IMR-90 (cell line): ENCODE measurements around the gene MAGEF1.

Source experiments
- BHLHE40 ChIP-seq: fragments of 150-350 bp; IDR thresholded peaks from 2 replicates; pipeline ENCODE4 v1.6.1; 2016; ENCODE audit warnings: mild to moderate bottlenecking, low read depth, low read length
- CTCF ChIP-seq: conservative IDR thresholded peaks from 2 replicates; pipeline ENCODE4 v1.5.1; 2012; ENCODE audit warnings: mild to moderate bottlenecking, low read depth, low read length, improper control_type of control experiment
- FOS ChIP-seq: fragments of 150-350 bp; IDR thresholded peaks from 2 replicates; pipeline ENCODE4 v1.6.1; 2016; ENCODE audit warnings: low read depth, low read length
- POLR2A ChIP-seq: IDR thresholded peaks from 2 replicates; pipeline ENCODE4 v1.6.1; 2012; ENCODE audit warnings: mild to moderate bottlenecking, low read depth, low read length
- RAD21 ChIP-seq: IDR thresholded peaks from 2 replicates; pipeline ENCODE4 v1.6.1; 2012; ENCODE audit warnings: low read length, improper control_type of control experiment
- RFX5 ChIP-seq: IDR thresholded peaks from 2 replicates; pipeline ENCODE4 v1.8.0; 2012; ENCODE audit warnings: low read depth, mild to moderate bottlenecking, low read length, moderate library complexity

GRCh38 chr3:184743248-184743647, 31.4 kb upstream of the MAGEF1 start:
- TF ChIP-seq CTCF (no peak), BHLHE40 (no peak), RFX5 (no peak), POLR2A (no peak), FOS (no peak), RAD21 (no peak)
